ENCODE data around the gene PAQR8.
A peak's percentile ranks its signal among the peaks of the same experiment; 100 is the strongest.

PAQR8 gene

GRCh38 chr6:52351879-52352238 is 10.1 kb upstream of the PAQR8 start:
- no peak for DNase-seq

- peak; percentile 81 for DNase-seq
Observed at GRCh38 chr6:52352239-52353018, 9.5 kb upstream of the PAQR8 start.

- no peak for DNase-seq
Observed at GRCh38 chr6:52356017-52356416, 5.9 kb upstream of the PAQR8 start.

- no peak for DNase-seq
Observed at GRCh38 chr6:52359403-52359802, 2.5 kb upstream of the PAQR8 start.

GRCh38 chr6:52360028-52360427 is 1.9 kb upstream of the PAQR8 start:
- no peak for DNase-seq

GRCh38 chr6:52360601-52361413 is 1.1 kb upstream of the PAQR8 start:
- no peak for DNase-seq

GRCh38 chr6:52361414-52361944 is 472 bp upstream of the PAQR8 start:
- DNase-seq, result no peak

- no peak for DNase-seq
Observed at GRCh38 chr6:52362443-52363227, 684 bp downstream of the PAQR8 start.

- no peak for DNase-seq
Observed at GRCh38 chr6:52363228-52363867, 1.4 kb downstream of the PAQR8 start.

- DNase-seq, result no peak
Observed at GRCh38 chr6:52364480-52365166, 2.7 kb downstream of the PAQR8 start.

- no peak for DNase-seq
Observed at GRCh38 chr6:52365317-52365716, 3.4 kb downstream of the PAQR8 start.

GRCh38 chr6:52365866-52366540 is 4.1 kb downstream of the PAQR8 start:
- DNase-seq, result no peak

GRCh38 chr6:52368002-52368401 is 6.1 kb downstream of the PAQR8 start:
- no peak for DNase-seq

GRCh38 chr6:52369234-52369633 is 7.3 kb downstream of the PAQR8 start:
- DNase-seq, result no peak

GRCh38 chr6:52371656-52372191 is 9.8 kb downstream of the PAQR8 start:
- no peak for DNase-seq

- DNase-seq, result no peak
Observed at GRCh38 chr6:52373151-52373690, 11.3 kb downstream of the PAQR8 start.

- DNase-seq, result no peak
Observed at GRCh38 chr6:52374247-52374646, 12.3 kb downstream of the PAQR8 start.

GRCh38 chr6:52375780-52376556 is 14.0 kb downstream of the PAQR8 start:
- DNase-seq, result no peak

GRCh38 chr6:52376763-52377162 is 14.8 kb downstream of the PAQR8 start:
- no peak for DNase-seq
